AG10803 (cell line): Measurements from ENCODE around the gene FLNB.
A peak's percentile ranks its signal among the peaks of the same experiment; 100 is the strongest.
"Not testable (repeated sequence)": the region's sequence is repeated elsewhere in the genome, so short reads cannot be mapped to it uniquely, and the experiment has no call there.

Experiments
- DNase-seq: peaks from one replicate; pipeline ENCODE4 v3.0.0; 2010; ENCODE audit warnings: low read depth
- H3K4me3 ChIP-seq: 2 replicates; pipeline ENCODE4 v1.5.1; 2011; ENCODE audit warnings: mild to moderate bottlenecking, low read length, control low read depth
- TF ChIP-seq, protein P1 (sequence below): conservative IDR thresholded peaks from 2 replicates; pipeline ENCODE4 v1.5.1; 2011; ENCODE audit warnings: mild to moderate bottlenecking, low read length, control low read depth, inconsistent platforms

FLNB gene

DNA sequence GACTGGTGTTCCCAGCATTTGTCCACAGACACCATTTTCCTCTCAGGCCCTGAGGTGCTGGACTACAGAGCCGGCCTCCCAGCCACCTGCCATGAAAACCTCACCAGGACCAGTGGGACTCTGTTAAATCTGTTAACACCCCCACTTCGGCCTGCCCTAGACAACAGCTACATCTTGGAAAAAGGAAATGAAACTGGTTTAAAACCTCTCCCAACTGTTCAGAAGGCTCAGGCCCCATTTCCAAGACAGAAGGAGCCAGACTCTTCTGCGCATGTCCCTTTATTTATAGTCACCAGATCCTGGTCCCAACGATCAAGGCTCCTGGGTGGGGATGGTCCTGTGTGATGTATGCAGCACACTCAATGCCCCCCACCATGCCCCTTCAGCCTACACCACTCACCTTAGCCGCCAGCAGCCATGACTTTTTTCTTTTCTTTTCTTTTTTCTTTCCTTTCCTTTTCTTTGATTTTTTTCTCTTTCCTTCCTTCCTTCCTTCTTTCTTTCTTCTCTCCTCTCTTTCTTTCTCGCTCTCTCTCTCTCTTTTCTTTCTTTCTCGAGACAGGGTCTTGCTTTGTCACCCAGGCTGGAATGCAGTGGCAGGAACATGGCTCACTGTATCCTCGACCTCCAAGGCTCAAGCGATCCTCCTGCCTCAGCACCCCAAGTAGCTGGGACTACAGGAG lies 25.5 kb upstream of the FLNB start:
- no peak overlapping the region for H3K4me3 ChIP-seq
- DNase-seq: no peak
- TF ChIP-seq, protein P1, sequence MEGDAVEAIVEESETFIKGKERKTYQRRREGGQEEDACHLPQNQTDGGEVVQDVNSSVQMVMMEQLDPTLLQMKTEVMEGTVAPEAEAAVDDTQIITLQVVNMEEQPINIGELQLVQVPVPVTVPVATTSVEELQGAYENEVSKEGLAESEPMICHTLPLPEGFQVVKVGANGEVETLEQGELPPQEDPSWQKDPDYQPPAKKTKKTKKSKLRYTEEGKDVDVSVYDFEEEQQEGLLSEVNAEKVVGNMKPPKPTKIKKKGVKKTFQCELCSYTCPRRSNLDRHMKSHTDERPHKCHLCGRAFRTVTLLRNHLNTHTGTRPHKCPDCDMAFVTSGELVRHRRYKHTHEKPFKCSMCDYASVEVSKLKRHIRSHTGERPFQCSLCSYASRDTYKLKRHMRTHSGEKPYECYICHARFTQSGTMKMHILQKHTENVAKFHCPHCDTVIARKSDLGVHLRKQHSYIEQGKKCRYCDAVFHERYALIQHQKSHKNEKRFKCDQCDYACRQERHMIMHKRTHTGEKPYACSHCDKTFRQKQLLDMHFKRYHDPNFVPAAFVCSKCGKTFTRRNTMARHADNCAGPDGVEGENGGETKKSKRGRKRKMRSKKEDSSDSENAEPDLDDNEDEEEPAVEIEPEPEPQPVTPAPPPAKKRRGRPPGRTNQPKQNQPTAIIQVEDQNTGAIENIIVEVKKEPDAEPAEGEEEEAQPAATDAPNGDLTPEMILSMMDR: no peak

DNA sequence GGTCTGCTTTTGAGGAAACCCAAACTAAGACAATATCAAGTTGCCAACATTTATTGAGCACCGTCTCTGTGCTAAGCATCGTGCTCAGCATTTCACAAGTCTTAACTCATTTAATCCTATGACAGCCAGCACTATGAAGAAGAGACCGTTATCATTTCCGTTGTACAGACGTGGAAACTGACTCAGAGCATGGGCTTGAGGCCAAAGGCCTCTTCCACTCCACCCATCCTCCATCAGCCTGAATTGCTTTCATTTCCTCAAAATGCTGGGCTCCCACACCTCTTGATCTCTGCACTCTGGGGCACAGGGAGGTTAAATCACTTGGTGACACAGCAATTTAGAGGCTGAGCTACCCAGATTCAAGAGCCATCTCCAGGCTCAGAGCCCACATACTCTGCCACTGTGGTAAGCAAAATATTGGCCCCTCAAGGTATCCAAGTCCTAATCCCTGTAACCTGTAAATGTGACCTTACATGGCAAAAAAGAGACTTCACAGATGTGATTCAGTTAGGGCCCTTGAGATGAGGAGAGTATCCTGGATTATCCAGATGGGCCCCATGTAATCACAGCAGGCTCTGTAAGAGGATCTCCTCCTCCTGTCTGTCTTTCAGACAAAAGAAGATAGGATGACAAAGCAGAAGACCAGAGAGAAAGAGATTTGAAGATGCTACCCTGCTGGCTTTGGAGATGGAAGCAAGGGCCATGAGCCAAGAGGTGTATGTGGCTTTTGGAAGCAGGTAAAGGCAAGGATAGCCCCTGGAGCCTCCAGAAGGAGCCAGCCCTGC lies 24.3 kb upstream of the FLNB start:
- H3K4me3 ChIP-seq: no peak overlapping the region
- DNase-seq: peak; percentile 88
- TF ChIP-seq, protein P1: no peak

DNA sequence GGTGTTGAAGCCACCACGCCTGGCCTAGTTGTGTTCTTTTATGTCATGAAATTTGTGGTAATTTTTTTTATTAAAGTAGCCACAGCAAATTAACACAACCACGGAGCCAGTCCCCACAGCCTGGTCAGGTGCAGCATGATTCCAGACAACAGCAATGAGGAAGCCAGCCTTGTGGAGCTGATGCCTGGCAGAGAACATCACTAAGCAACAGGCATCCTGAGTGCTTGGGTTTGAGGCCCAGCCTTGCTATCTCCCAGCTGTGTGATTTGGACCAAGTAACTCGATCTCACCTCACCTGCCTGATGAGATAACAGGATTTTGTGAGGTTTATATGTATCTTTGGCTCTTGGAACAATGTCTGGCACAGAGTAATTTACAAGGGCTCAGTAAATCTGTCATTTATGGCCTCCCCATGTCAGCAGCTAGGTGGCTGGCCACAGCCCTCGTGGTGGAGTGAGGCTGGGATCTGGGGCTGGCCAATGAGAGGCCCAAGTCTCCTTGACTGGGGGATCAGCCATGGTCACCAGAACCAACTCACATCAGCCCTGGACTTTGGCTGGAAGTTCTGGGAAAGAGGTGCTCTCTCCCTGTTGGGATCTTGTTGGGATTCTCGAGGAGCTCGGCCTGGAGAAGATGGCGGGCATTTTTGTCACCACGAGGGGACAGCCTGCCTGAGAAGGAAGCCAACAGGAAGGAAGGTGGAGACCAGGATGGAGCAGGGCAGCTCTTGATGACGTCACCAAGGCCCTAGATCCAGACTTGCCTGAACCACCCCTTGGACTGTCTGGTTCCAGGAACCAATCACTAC lies 22.8 kb upstream of the FLNB start:
- no peak for DNase-seq
- H3K4me3 ChIP-seq: no peak overlapping the region
- TF ChIP-seq, protein P1: no peak

DNA sequence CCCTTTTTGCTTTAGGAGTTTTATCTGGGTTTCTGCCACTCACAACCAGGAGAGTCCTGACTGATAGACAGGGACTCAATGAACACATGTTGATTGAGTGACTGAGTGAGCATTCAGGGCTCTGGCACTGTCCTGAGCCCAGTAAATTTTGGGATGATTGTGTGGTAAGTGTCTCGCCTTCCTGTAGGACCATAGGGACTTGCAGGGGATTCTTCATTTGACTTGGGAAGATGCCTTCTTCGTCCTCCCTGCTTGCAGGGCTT lies 22.3 kb upstream of the FLNB start:
- no peak for DNase-seq
- no peak overlapping the region for H3K4me3 ChIP-seq
- TF ChIP-seq, protein P1: no peak

DNA sequence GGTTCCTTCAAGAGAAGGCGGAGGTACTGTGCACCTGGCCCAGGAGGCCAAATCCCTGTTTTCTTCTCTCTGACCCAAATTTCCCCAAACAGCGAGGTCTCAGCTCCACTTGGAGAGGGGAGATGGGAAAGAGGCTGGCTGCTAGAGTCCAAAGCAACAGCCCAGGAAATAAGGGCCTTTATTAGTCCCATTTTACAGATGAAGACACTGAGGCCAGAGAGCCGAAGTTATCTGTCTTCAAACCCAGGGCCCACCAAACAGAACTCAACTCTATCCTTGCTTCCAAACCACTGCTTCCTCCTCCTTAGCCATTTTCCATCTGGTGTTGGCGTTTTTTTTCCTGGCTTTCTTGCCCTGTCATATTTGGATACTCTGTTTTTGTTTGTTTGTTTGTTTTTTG lies 22.0 kb upstream of the FLNB start:
- TF ChIP-seq, protein P1: no peak
- no peak overlapping the region for H3K4me3 ChIP-seq

DNA sequence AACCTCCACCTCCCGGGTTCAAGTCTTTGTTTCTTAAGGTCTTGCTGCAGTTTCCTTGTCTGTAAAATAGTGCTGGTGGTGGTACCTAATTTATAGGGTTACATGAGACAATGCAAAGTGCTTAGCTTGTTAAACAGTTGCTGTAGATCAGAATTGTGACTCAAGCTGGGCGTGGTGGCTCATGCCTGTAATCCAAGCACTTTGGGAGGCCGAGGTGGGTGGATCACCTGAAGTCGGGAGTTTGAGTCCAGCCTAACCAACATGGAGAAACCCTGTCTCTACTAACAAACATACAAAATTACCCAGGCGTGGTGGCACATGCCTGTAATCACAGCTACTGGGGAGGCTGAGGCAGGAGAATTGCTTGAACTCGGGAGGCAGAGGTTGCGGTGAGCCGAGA lies 19.0 kb upstream of the FLNB start:
- not testable (repeated sequence) for H3K4me3 ChIP-seq, DNase-seq

More for the DNA sequence above, 22.0 kb upstream of the FLNB start:
- no peak for DNase-seq

DNA sequence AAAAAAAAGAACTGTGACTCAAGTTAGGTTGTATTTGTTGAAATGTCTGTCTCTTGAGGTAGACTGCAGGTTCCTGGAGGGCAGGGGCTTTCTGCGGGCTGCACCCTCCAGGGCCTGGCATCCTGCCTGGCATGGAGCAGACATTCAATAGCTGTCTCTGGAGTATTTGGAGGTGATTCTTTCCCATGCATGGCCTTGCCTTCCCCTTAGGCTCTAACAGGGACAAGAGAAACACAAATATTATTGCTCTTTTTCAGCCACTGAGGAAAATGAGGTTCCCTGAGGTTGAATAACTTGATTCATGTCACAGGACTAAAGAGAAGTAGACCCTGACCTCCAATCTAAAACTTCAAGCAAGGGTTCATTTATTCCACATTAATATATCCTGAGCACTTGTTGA lies 18.6 kb upstream of the FLNB start:
- DNase-seq: no peak
- TF ChIP-seq, protein P1: no peak

More for the DNA sequence above, 18.6 kb upstream of the FLNB start:
- no peak overlapping the region for H3K4me3 ChIP-seq
